Measurements from ENCODE around the gene SLC6A3.
"Not testable (repeated sequence)": the region's sequence is repeated elsewhere in the genome, so short reads cannot be mapped to it uniquely, and the experiment has no call there.

Gene SLC6A3

DNA sequence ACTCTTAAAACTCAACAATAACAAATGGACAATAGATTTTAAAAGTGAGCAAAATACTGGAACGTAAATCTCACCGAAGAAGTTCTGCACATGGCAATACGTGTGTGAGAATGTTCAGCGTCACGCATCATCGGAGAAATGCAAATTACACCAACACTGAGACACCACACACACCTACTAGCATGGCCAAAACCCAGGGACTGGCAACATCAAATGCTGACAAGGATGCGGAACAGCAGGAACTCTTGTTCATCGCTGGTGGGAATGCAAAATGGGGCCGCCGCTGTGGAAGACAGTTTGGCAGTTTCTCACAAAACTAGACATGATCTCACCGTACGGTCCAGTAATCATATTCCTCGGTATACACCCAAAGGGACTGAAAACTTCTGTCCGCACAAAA is 78.7 kb downstream of the SLC6A3 start:
- no peak for DNase-seq

- DNase-seq: no peak
Measured at GRCh38 chr5:1364211-1364610, 81.0 kb downstream of the SLC6A3 start.

DNA sequence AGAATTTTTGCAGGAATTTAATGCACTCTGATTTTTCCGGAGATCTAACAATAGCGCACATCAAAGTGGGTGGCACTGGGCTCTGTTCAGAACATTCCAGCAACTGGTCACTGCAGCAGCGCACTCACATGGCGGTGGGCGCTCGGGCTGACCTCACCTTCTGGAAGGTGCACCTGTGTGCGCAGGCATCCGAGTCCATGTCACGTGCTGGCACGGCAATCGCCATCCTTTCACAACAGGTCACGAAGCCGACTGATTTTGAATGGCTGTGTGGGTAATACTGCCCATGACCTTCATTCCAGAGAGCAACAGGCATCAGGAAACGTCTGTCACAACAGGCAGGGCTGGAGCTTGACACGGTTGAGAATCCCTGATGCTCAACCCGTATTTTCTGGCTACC is 81.7 kb downstream of the SLC6A3 start:
- no peak for DNase-seq

DNA sequence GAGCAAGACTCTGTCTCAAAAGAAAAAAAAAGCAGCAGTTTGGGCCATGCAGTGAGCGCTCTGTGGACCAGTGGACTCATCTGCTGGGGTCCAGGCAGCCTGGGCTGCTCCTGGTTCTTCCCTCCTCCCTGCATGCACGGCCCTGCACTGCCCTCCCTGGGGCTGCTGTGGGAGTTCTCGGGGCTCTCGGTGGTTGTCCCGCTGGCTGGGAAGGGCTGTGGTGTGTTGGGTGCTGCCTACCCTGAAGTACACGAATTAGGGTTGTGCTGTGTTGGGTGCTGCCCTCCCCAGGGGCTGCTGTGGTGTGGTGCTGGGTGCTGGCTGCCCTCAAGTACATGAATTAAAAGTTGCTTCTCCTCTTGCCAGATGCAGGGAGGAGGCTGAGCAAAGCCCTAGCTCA is 82.1 kb downstream of the SLC6A3 start:
- DNase-seq: no peak

DNA sequence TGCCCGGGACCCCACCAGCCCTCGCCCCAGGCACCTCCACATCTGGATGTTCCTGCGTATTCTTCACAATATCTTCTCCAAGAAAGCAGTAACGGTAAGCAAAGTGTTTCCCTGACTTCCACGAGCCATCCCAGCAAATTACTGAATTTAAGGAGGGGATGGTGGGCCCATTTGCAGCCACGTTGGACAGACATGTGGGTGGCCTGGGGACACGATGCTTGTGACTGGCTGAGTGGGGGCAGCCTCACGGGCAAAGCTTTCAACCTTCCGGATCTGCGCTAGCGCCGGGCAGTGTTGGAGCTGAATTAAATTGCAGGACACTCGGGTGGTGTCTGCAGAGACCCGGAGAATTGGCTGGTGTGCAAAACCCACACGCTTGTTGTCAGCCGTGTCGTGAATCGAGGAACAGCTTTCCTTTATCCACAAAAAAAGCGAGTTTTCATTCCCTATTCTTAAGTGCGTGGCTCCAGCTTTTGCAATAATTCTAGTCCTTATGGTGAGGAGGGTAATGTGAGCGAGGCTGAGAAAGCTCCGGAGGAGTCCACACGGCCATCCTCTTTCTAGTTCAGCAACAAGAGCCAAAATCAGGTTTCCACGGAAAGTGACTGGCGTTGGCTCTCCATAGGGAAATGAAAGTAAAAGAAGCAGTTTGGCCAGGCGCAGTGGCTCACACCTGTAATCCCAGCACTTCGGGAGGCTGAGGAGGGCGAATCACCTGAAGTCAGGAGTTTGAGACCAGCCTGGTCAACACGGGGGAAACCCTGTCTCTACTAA is 82.8 kb downstream of the SLC6A3 start:
- no peak for DNase-seq

DNA sequence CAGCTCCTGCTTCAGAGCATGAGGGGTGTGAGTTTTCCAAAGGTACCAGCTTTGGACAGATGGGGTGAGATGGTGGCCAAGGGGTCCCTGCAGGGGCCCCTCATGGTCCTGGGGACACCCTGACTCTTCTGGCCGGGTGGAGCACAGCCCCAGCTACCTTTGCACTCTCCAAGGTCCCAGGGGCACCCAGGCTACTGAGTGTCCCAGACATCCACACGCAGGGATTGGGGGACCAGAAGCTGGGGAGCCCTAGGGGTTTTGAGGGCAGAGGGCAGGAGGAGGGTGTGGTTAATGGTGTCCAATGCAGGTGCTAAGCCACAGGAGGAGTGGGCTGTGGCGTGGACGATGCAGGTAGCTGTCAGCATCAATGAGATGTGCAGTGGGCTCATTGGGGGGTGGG is 84.4 kb downstream of the SLC6A3 start:
- no peak for DNase-seq

DNA sequence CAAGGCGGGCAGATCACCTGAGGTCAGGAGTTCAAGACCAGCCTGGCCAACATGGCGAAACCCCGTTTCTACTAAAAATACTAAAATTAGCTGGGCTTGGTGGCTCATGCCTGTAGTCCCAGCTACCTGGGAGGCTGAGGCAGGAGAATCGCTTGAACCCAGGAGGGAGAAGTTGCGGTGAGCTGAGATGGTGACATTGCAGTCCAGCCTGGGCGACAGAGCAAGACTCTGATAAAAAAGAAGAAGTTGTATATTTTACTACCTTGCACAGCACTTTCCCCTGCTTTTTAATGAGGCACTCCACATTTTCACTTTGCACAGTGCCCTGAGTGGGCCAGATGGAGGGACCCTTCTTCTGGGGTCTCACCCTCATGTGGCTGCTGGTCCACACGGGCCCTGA is 84.9 kb downstream of the SLC6A3 start:
- DNase-seq: not testable (repeated sequence)

DNA sequence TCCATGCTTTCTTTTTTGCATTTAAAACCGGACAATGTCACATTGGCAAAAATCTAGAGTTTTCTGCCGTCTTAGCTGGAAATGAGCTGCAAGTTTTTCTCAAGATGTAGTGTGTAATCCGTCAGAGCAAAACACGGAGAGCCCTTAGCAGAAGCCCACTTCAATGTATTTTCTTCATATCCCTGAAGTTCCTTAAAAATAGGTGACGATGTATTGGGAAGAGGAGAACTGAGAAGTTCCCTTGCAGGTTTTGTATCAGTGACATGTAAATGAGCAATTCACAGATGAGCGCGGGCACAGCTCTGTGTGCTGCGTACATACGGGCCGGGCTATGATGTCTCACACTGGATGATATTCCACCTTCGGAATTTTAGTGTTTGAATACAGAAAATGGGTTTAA is 85.5 kb downstream of the SLC6A3 start:
- DNase-seq: no peak

GRCh38 chr5:1359031-1359645 is 86.1 kb downstream of the SLC6A3 start:
- DNase-seq: no peak

GRCh38 chr5:1358726-1359025 is 86.6 kb downstream of the SLC6A3 start:
- DNase-seq: no peak

DNA sequence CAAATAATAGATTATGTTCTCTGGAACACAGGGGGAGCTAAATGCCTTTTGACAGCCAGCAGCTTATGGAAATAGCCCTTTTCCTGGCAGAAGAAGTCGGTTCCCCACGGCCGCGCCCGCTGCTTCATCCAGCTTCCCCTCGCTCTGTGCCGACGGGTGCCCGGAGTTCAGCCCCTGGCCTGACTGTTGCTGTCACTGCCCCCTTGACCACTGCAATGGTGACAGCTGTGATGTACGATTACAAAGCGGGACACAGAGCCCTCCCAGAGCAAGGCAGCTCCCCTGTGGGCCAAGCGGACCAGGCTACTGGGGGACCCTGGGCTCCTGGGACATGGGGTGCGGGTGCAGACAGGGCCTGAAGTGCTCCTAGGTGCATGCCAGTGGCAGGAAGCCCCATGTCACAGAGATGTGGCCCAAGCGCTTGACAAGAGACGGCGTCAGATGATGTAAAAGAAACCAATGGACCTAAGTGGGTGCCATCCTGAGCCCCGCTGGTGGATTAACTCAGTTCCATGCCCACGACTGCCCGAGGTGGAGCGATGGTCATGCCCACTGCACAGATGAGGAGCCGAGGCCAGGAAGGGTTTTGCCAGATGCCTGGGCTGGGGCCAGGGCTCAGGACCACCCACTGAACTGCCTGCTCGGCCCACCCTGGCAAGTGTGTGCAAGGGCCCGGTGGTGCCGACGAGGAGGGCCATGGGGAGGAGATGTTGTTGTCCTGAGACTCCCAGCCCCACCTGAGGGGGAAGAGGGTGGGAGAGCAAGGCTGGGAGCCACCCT is 87.1 kb downstream of the SLC6A3 start:
- no peak for DNase-seq

DNA sequence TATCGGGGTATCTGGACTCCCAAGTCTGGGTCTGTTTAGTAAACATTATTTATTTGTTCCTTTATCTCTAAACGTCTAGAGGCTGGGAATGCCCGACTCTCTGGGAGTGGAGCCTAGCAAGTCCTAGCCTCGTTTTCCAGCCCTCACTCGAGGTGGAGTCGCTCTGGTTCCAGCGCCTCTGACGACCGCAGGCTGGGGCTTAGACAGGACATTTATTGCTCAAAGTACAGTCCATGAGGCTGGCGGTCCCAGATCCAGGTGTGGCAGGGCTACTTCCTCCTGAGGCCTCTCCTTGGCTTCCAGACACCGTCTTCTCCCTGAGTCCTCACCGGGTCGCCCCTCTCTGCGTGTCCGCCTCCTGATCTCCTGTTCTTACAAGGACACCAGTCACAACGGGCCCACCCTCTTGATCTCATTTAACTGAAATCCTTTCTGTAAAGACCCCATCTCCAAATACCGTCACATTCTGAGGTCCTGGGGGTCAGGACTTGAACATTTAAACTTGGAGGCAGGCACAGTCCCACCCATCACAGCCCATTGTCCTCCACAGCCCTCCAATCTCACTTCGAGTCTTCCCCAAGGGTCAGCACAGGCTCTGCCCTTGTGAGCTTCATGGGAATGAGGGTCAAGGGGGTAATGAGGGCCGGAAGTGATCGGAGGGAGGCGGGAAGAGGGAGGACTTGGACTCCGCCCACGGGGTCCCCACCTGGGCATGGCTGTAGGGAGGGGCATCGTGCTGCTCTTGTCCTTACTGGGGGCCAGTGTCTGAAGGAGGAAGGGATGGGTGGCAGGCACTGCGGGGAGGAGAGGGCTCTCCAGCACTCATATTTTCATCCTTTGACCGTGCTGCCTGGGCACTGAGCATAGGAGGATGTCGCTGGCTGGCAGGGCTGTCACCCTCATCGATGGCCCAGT is 88.1 kb downstream of the SLC6A3 start:
- DNase-seq: no peak

DNA sequence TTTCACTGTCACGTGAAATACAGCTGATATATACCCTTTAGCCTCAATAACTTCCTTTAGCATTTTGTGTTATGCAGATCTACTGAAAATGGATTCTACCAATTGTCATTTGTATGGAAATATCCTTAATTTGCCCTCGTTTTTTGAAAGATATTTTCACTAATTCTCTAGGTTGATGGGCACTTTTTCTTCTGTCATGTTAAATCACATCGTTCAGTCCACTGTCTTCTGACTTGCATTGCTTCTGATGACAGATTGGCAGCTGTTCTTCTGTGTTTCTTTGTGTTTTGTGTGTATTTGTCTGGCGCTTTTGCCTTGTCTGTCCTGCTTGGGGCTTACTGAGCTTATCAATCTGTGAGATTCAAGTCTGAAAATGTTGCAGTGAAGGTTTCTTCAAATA is 90.7 kb downstream of the SLC6A3 start:
- no peak for DNase-seq

GRCh38 chr5:1352231-1353219 is 92.7 kb downstream of the SLC6A3 start:
- no peak for DNase-seq

DNA sequence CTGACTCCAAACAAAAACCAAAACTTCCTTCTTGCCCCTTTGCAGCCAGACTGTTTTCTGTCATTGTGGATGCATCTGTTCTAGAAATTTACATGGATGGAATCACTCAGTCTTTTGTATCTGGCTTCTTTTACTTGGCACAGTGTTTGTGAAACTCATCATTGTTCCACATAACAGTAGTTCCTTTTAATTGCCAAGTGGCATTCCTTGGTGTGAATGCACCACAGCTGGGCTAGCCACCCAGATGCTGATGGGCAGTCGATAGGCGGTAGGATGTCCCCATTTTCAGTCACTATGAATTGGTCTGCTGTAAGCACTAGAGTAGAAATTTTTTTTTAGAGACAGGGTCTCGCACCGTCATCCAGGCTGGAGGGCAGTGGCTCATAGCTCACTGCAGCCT is 94.1 kb downstream of the SLC6A3 start:
- DNase-seq: no peak

DNA sequence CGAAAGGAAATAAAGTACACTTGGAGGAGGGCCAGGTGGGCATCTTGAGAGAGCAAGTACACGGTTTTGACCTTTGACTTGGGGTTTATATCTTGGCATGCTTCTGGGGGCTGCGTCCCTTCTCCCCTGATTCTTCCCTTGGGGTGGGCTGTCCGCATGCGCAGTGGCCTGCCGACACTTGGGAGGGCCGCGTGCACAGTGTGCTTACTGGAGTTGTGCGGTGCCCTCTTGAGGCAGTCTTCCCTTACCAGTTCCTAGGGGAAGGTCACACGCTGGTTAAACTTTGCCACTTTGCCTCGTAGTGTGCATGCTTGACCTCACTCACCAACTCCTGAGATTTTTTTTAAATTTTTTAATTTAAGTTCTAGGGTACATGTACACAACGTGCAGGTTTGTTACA is 96.0 kb downstream of the SLC6A3 start:
- no peak for DNase-seq

DNA sequence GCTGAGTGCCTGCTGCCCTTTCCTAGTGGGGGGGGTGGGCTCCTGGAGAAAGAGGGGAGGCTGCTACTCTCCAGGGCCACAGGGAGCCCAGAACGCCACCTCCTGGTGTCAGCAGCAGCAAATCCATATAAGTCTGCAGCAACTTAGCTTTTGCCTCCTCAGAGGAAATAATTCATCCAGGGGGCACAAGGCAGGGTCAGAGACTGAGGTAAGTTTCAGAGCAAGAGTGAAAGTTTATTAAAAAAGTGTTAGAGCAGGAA is 96.3 kb downstream of the SLC6A3 start:
- no peak for DNase-seq

DNA sequence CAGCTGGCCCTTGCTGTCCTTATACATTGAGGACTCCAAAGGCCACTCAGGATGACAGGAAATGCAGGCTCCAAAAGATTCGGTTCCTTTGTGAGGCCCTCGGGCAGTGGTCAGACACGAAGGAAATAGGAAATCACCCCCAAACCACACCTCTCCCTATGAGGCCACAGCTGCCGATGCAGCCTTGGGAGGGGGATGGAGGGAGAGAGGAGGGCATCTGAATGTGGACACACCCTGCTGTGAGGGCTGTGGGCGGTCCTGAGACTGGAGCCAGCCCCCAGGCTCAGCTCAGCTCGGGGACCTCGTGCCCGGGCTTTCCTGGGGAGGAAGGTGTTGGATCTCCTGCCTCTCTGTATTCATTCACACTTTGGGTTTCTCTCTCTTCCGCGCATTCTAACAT is 97.7 kb downstream of the SLC6A3 start:
- DNase-seq: no peak

- no peak for DNase-seq
Measured at GRCh38 chr5:1346627-1347440, 98.4 kb downstream of the SLC6A3 start.

DNA sequence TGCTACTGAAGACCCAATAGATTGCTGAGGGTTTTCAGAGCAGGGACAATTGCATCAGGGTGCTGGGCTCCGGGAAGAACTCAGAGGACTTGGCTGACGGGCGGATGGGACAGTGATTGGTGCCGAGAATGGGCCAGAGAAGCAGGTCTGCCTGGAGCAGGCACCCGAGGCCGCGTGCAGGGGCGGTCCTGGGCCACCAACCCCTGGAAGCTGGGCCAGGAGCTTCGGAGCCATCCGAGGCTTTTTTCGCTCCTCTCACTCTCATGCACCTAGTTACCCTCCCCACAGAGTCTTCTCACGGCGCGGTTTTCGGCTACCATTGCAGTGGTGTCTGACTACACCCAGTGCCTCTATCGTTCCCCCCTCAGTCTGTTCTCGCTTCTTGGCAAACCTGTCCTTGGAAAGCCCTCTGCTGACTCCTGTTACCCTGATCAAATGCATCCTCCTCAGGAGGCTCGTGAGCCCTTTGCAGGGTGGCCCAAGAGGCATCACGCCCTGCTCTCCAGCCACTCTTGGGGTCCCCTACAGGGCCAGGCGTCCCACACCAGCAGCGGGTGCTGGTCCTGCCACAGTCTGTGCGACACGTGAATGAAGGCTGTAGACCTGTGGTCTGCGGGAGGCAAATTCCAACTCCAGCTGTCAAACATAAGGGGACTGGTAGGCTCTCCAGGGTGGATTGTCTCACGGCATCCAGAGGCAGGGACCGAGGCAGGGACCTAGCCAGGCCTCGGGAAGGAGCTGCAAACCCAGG is 99.2 kb downstream of the SLC6A3 start:
- no peak for DNase-seq
